AG20443 (cell line): Measurements from ENCODE around the gene MYPOP.
"Not testable (repeated sequence)": the region's sequence is repeated elsewhere in the genome, so short reads cannot be mapped to it uniquely, and the experiment has no call there.

Source experiments
- DNase-seq: peaks from one replicate; pipeline ENCODE4 v3.0.0; 2012; ENCODE audit warnings: low spot score, mixed read lengths

MYPOP gene

GRCh38 chr19:45883881-45884681 lies 18.3 kb downstream of the MYPOP start:
- no peak for DNase-seq

DNA sequence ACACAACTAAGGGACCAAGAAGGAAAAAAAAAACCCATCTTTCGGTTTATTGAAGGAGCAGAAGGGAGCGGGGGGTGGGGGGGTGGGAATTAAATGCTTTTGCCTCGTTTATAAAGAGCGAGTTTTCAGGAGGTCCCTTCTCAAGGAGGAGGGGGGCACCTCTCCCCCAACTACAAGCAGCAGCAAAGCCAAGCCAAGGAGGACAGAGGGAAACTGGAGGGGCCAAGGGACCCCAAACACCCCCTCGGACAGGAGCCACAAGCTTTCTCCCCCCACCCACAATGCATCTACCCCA lies 18.9 kb downstream of the MYPOP start:
- no peak for DNase-seq

GRCh38 chr19:45882652-45883585 lies 19.5 kb downstream of the MYPOP start:
- peak; percentile 93 for DNase-seq

DNA sequence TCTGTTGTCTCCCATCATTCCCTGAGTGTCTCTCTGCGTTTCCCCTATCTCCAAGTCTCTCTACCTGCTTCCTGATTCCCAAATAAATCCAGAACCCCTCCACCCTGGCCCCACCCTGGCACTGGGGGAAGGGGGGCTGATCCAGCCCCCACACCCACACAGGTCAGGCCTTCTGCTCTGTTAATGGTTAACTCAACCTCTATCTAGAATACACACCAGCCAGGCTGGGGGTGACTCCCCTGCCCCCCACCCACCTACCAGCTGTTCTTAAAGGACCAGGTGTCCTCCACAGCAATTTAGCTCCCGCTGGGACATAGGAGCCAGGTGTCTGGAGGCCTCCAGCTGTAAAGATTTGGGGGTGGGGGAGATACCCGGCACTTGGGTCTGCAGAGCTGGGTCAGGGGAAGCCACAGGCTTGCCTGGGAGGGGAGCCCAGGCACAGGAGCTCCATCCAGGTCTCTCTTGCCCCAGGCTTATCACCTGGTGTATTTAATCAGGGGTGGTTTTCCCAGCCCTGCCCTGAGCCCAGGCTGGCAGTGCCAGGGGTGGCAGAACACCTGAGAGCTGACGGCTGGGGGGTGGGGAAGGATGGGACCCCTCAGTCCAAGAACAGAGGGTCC lies 20.4 kb downstream of the MYPOP start:
- no peak for DNase-seq

DNA sequence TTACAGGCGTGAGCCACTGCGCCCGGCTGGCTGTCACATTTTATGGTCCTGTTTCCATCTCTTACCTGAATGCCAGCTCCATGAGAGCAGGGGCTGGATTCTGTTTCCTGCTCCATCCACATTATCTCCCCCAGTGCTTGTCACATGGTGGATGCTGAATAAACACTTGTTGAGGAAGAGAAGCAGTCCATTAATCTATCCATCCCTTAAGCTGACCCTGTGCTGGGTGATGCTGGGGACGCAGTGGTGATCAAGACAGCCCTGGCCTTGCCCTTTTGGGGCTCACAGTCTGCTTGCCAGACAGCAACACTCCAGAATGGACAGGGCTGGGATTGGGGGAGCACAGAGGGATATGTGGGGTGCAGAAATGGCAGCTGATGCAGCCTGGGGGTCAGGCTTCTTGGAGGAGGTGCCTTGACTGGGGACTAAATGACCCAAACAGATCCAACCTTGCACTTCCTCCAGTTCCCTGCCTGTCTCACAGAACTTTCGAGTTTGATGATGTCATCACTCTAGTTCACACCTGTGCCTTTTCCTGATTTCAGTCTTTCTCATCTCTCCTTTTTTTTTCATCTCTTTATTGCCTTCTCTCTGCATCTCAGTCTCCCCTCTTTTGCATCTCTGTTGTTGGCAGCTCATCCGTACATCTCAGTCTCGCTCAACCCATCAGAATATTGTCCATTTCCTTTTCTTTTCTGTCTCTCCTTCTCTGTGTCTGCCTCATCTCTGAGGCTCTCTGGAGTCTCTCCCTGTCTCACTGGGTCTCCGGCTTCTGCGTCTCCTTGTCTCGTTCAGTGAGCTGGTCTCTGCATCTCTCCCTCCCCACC lies 21.1 kb downstream of the MYPOP start:
- DNase-seq: no peak

GRCh38 chr19:45879971-45880370 lies 22.4 kb downstream of the MYPOP start:
- no peak for DNase-seq

- DNase-seq: no peak
These were observed 23.4 kb downstream of the MYPOP start for GRCh38 chr19:45879055-45879454.

- DNase-seq: no peak
These were observed 24.2 kb downstream of the MYPOP start for GRCh38 chr19:45878043-45878794.

- peak; percentile 47 for DNase-seq
These were observed 25.8 kb downstream of the MYPOP start for GRCh38 chr19:45876411-45877197.

DNA sequence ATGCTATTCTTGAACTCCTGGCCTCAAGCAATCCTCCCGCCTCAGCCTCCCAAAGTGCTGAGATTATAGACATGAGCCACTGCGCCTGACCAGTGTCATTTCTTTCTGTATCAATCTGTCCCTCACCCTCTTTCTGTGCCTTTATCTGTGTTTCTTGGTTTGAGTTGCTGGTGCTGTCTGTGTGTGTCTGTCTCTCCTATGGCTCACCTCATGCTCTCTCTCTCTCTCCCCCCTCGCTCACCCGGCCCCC lies 26.3 kb downstream of the MYPOP start:
- DNase-seq: no peak

DNA sequence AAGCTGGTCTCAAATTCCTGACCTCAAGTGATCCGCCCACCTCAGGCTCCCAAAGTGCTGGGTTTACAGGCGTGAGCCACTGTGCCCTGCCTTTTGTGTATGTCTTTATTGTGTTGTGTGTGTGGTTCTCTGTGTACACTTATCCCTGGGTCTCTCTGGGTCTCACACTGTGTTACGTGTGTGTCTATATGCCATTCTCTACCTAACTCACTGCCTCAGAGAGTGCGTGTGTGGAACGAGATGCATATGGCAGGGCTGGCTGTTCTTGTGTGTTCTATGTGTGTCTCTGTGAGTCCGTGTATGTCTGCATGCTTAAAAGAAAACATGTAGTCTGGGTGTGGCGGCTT lies 27.8 kb downstream of the MYPOP start:
- DNase-seq: no peak

DNA sequence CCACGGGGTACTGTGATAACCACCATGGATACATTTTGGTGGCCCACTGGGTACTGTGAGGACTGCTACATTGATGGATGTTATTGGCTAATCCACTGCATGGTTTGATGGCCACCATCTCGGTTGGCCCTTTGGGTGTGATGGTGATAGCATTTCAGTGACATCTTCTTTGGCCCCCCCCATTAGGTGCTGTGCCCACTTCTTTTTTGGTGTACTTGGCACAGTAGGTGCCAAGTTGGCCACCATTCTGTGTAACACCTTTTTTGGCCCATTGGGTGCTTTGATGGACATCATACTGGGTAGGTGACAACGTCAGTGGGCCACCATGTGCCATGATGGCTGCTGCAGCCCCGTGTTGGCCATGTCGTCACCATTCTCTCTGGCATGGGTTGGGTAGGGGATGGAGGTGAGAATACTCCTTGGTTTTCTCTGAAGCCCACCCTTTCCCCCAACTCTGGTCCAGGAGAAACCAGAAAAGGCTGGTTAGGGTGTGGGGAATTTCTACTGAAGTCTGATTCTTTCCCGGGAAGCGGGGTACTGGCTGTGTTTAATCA lies 29.1 kb downstream of the MYPOP start:
- DNase-seq: no peak

- no peak for DNase-seq
These were observed 30.1 kb downstream of the MYPOP start for GRCh38 chr19:45872095-45872919.

- DNase-seq: no peak
These were observed 31.6 kb downstream of the MYPOP start for GRCh38 chr19:45870798-45871197.

GRCh38 chr19:45867241-45867640 lies 35.2 kb downstream of the MYPOP start:
- DNase-seq: not testable (repeated sequence)

DNA sequence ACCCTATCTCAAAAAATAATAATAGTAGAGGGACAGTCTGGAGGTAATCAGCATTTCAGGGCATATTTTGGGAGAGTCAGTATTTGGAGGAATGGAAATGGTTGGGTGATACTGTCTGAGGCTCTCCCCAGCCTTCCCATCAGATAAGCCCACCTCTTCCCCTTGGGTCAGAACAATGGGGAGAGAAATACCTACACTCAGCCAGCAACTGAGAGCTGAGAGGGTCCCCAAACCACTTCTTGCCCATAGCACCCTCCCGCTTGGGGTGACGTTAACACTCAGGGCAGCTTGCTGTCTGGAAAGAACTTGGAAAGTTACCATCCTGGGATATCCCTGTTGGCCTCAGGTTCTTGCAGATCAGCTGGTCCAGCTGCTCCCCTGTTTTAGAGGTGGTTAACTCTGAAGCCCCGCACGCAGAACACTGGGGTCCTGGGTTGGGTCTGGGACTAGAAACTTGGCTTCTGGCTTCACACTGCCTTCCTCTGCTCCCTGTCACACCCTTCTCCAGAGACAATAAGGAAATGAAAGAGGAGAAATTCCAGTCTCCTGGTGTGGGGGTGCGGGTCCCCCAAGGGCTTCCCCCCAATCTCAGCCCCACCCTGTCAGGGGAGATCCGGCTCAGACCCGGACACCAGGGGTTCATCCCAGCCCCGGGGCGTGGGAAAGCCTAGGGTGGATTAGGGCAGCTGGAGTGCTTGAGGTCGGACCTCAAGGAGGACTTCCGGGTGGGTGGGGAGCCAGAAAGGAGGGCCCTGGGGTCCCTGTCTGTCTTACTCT lies 35.8 kb downstream of the MYPOP start:
- no peak for DNase-seq

DNA sequence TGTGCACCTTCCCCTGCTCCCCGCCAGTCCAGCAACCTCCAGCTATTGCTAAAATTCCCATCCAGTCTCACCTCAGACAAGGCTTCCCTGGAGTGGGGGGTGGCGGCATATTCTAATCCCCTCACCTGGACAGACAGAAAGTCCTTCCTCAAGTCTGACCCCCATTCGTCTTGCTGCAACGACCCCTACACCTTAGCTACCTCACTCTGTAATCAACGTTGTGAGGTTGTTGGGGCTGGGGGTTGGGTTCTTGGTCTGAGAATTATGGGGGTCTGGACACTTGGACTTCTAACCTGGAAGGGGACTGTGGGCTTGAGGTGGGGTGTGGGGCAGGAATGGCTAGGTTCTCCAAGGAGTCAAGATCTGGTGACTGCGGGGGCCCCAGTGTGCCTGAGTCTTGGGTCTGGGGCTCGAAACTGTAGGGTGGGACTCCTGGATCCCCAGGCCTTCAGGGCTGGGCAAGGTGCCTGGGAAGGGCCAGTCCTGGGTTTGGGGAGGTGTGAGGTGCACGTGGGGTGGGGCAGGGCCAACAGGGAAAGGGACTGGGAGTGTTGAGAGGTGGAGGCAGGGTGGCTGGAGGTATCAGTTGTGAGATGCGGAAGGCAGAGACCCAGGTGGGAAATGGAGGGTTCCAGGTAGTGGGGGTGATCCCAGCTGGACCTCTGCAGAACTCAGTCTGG lies 37.0 kb downstream of the MYPOP start:
- no peak for DNase-seq

DNA sequence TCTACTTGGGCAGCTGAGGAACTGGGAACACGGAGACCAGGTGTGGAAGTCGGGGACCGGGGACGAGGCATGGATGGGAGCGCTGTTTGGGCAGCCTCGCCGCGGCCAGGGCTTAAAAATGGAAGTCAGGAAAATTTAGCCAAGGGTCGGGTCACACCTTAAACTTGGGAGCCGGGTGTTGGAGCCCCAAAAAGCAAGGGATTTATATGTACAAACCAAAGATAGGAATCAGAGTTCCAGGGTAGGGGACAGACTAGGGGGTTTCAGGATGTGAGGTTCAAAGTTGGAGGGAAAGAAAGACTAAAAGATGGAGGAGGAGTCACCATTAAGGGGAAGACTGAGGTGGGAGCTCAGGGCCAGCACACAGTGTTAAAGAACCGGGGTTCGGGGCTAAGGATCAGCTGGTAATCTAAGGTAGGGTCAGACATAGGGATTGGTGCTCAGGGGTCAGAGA lies 37.8 kb downstream of the MYPOP start:
- no peak for DNase-seq
